ENCODE data around the gene WWOX.

WWOX gene

DNA sequence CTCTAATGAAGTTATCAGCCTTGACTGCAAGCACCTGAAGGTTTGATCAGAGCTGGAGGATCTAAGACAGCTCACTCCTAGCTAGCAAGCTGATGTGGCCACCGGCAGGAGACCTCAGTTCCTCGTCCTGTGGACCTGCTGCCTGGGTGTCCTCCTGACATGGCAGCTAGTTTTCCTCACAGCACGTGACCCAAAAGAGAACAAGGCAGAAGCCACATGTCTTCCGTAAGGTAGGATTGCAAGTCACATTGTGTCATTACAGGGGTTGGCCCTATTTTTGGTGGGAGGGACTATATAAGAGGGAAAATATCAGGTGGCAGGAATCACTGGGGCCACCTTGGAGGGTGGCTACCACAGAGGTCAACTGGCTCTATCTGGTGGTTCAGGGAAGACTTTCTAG lies 18.1 kb upstream of the WWOX start:
- TF ChIP-seq TAF1 (IDR thresholded peaks at IDR 0.05; ENCODE audit: borderline replicate concordance, insufficient read depth, low read length) (no peak), SIN3A (IDR thresholded peaks at IDR 0.05; ENCODE audit: borderline replicate concordance, insufficient read depth, low read length) (no peak), FOXP2 (optimal IDR thresholded peaks at IDR 0.05; ENCODE audit: borderline replicate concordance, extremely low read depth, extremely low read length, insufficient read depth) (no peak), POLR2AphosphoS5 (IDR thresholded peaks at IDR 0.05; ENCODE audit: low read depth, low read length) (no peak)
- TF ChIP-seq, protein P1, sequence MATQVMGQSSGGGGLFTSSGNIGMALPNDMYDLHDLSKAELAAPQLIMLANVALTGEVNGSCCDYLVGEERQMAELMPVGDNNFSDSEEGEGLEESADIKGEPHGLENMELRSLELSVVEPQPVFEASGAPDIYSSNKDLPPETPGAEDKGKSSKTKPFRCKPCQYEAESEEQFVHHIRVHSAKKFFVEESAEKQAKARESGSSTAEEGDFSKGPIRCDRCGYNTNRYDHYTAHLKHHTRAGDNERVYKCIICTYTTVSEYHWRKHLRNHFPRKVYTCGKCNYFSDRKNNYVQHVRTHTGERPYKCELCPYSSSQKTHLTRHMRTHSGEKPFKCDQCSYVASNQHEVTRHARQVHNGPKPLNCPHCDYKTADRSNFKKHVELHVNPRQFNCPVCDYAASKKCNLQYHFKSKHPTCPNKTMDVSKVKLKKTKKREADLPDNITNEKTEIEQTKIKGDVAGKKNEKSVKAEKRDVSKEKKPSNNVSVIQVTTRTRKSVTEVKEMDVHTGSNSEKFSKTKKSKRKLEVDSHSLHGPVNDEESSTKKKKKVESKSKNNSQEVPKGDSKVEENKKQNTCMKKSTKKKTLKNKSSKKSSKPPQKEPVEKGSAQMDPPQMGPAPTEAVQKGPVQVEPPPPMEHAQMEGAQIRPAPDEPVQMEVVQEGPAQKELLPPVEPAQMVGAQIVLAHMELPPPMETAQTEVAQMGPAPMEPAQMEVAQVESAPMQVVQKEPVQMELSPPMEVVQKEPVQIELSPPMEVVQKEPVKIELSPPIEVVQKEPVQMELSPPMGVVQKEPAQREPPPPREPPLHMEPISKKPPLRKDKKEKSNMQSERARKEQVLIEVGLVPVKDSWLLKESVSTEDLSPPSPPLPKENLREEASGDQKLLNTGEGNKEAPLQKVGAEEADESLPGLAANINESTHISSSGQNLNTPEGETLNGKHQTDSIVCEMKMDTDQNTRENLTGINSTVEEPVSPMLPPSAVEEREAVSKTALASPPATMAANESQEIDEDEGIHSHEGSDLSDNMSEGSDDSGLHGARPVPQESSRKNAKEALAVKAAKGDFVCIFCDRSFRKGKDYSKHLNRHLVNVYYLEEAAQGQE (IDR thresholded peaks at IDR 0.05; ENCODE audit: insufficient read depth in 1 of 2, low read depth in 2 of 2, low read length in 2 of 2) = no peak

DNA sequence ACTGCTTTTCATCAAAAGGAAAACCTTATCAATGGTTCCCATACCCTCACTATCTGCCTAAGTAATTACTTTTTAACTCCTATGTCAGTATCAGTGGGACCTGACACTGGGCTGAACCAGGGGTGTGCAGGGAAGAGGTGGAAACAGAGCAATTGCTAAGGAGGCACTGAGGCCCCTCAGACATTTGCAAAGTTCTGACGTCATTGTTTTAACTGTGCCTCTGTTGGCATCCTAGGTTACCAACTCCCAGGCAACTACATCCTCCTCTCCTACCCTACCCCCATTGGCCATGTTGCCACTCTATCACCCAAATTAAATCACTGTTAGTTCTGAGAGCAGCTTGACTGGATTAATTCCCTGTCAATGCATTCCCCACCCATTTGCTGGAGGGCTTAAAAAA lies 8.0 kb upstream of the WWOX start:
- TF ChIP-seq SIN3A (IDR thresholded peaks at IDR 0.05; ENCODE audit: borderline replicate concordance, insufficient read depth, low read length) (no peak), TAF1 (IDR thresholded peaks at IDR 0.05; ENCODE audit: borderline replicate concordance, insufficient read depth, low read length) (no peak)
- TF ChIP-seq, protein P1 (IDR thresholded peaks at IDR 0.05; ENCODE audit: insufficient read depth in 1 of 2, low read depth in 2 of 2, low read length in 2 of 2) = no peak

DNA sequence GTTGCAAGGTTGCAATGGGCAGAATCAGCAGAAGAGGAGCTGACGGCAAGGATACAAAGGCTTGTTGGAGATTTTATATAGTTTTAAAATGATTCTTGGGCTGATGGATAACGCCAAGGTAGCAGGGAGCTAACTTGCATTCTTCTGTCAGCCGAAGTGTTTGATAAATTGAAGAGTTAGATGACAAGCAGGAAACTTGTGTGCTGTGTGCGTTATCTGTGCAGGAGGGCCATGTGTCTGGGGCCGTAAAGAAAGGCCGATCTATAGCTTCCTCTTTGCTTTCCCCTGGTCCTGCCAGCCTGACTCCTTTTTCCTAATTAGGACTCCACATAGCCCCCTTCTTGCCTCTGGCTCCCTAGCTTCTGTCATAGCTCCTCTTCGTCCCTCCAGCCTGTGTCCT lies 6.7 kb upstream of the WWOX start:
- TF ChIP-seq, protein P1 (IDR thresholded peaks at IDR 0.05; ENCODE audit: insufficient read depth in 1 of 2, low read depth in 2 of 2, low read length in 2 of 2) = no peak
- TF ChIP-seq SIN3A (IDR thresholded peaks at IDR 0.05; ENCODE audit: borderline replicate concordance, insufficient read depth, low read length) (no peak), POLR2AphosphoS5 (IDR thresholded peaks at IDR 0.05; ENCODE audit: low read depth, low read length) (no peak), FOXP2 (optimal IDR thresholded peaks at IDR 0.05; ENCODE audit: borderline replicate concordance, extremely low read depth, extremely low read length, insufficient read depth) (no peak), TAF1 (IDR thresholded peaks at IDR 0.05; ENCODE audit: borderline replicate concordance, insufficient read depth, low read length) (no peak)

DNA sequence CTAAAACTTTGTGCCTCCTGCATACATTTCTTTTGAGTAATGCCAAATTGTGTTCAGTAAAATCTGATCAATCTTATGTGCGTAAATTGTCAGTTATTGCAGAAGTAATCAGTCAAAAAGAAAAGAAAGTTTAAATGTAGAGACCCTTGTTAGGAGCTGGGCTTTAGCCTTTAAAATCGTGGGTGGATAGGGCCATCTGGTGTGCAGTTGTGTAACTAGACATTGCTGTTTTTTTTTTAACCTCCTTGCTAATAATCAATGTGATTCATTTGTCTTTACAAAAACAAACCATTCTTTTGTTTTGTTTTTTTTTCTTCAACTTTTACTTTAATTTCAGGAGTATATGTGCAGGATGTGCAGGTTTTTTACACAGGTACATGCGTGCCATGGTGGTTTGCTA lies 5.3 kb upstream of the WWOX start:
- TF ChIP-seq FOXP2 (optimal IDR thresholded peaks at IDR 0.05; ENCODE audit: borderline replicate concordance, extremely low read depth, extremely low read length, insufficient read depth) (no peak), TAF1 (IDR thresholded peaks at IDR 0.05; ENCODE audit: borderline replicate concordance, insufficient read depth, low read length) (no peak), SIN3A (IDR thresholded peaks at IDR 0.05; ENCODE audit: borderline replicate concordance, insufficient read depth, low read length) (no peak), POLR2AphosphoS5 (IDR thresholded peaks at IDR 0.05; ENCODE audit: low read depth, low read length) (no peak)
- TF ChIP-seq, protein P1 (IDR thresholded peaks at IDR 0.05; ENCODE audit: insufficient read depth in 1 of 2, low read depth in 2 of 2, low read length in 2 of 2) = no peak

DNA sequence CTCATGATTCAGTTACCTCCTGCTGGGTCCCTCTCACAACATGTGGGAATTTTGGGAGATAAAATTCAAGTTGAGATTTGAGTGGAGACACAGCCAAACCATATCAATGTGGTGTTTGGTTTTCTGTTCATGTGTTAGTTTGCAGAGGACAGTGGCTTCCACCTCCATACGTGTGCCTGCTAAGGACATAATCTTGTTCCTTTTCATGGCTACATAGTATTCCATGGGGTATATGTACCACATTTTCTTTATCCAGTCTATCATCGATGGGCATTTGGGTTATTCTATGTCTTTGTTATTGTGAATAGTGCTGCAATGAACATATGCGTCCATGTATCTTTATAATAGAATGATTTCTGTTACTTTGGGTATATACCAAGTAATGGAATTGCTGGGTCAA lies 4.5 kb upstream of the WWOX start:
- TF ChIP-seq, protein P1 (IDR thresholded peaks at IDR 0.05; ENCODE audit: insufficient read depth in 1 of 2, low read depth in 2 of 2, low read length in 2 of 2) = no peak
- TF ChIP-seq SIN3A (IDR thresholded peaks at IDR 0.05; ENCODE audit: borderline replicate concordance, insufficient read depth, low read length) (no peak), TAF1 (IDR thresholded peaks at IDR 0.05; ENCODE audit: borderline replicate concordance, insufficient read depth, low read length) (no peak), FOXP2 (optimal IDR thresholded peaks at IDR 0.05; ENCODE audit: borderline replicate concordance, extremely low read depth, extremely low read length, insufficient read depth) (no peak), POLR2AphosphoS5 (IDR thresholded peaks at IDR 0.05; ENCODE audit: low read depth, low read length) (no peak)
